Naive B cell (primary cell): ENCODE results near the gene LCE1A. TPM values are rescaled to one million over a fixed set of nuclear protein-coding genes. Genes with fewer than 3 reads are reported as not detected.

Experiments
- ATAC-seq, 2 donors: fragments of 150-1000 bp; cut with Tn5 transposase; 2 replicates each; pipeline ENCODE4 v1.10.0; 2021; ENCODE audit warnings: low read depth in 2 of 2, mild to moderate bottlenecking in 2 of 2, moderate library complexity in 2 of 2
- DNase-seq: peaks from one replicate; pipeline ENCODE4 v3.0.0; 2022
- H3K27ac Mint-ChIP-seq, 6 donors: one replicate each; pipeline ENCODE4 v1.8.0; 2020 to 2022; ENCODE audit warnings: mild to moderate bottlenecking in 6 of 6, mixed read lengths in 6 of 6, moderate library complexity in 5 of 6, inconsistent platforms in 2 of 6
- H3K27me3 Mint-ChIP-seq, 3 donors: one replicate each; pipeline ENCODE4 v1.8.0; 2021 to 2022; ENCODE audit warnings: mixed read lengths in 3 of 3, mild to moderate bottlenecking in 1 of 3
- H3K36me3 Mint-ChIP-seq, 2 donors: one replicate each; pipeline ENCODE4 v1.8.0; 2020 to 2022; ENCODE audit warnings: mixed read lengths in 2 of 2, inconsistent platforms in 1 of 2, mild to moderate bottlenecking in 1 of 2
- H3K4me1 Mint-ChIP-seq, 3 donors: one replicate each; pipeline ENCODE4 v1.8.0; 2020 to 2022; ENCODE audit warnings: mixed read lengths in 3 of 3, inconsistent platforms in 1 of 3, mild to moderate bottlenecking in 1 of 3, moderate library complexity in 1 of 3
- H3K4me3 Mint-ChIP-seq, 8 donors: one replicate each; pipeline ENCODE4 v1.8.0; 2020 to 2022; ENCODE audit warnings: mild to moderate bottlenecking in 8 of 8, mixed read lengths in 8 of 8, moderate library complexity in 8 of 8, inconsistent platforms in 2 of 8
- H3K9me3 Mint-ChIP-seq, 7 donors: one replicate each; pipeline ENCODE4 v1.8.0; 2020 to 2022; ENCODE audit warnings: mixed read lengths in 7 of 7, mild to moderate bottlenecking in 5 of 7, inconsistent platforms in 2 of 7, moderate library complexity in 1 of 7
- polyA plus RNA-seq, 6 donors: library from polyadenylated mRNA; unstranded; fragments of 300-500 nt; fragmentation: Illumina TruSeq; gene quantifications; one replicate each; pipeline ENCODE4 v1.2.3, GENCODE V29; 2021; ENCODE audit warnings: low read depth in 6 of 6

Gene LCE1A
- polyA plus RNA-seq, 6 donors from 2014 or later = not detected

DNA sequence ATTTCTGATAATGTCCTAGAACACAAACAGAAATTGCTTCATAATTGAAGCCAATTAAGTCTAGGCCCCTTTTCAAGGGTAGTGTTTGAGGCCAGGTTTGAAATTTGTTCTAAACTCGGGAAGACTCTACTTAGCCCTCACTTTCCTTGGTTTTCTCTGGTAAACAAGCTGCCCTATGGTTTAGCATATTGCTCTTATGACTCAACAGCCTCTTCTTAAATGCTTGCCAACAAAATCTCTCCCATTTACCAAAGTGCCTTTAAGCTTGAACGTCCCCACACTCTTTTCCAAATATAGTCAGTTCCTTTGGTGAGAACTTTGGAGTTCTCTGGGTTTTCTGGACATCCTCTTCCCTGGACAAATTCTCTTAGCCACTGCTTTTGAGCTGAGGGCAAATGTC, 9.6 kb downstream of the LCE1A start:
- Mint-ChIP-seq H3K4me3 (no peak overlapping the region), H3K27me3 (peaks cover 10 to 24% (median 15%) of the 10 kb centered on the region in 3 donors), H3K9me3 (peaks cover 0 to 9% (median 7%) of the 10 kb centered on the region in 7 donors), H3K36me3 (no peaks in the 10 kb centered on the region), H3K4me1 (no peaks in the 10 kb centered on the region), H3K27ac (no peak overlapping the region)
- ATAC-seq (no peak), DNase-seq (no peak)

DNA sequence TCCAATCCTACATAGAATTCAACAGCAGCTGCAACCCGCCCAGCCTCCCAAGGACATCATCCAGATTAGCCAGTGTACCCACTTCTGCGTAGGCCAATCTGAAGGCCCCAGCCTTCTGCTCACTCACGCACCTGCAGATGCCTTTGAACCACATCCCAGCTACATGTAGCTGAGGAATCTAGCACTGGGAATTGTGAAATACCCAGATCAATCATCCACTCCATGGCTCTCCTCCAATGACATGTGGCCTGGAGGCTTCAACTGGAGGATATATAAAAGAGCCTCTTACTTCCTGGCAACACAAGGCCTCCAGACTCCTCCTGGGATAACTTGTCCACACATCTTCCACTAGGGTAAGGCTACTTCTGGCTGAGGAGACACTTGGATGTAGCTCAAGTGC, 15.3 kb downstream of the LCE1A start, which contains the start of gene LCE6A:
TSS of gene LCE6A (plus strand) at position 301 of the 400 bp plus-strand sequence. CDS start 665 bp downstream, outside the sequence.
- Mint-ChIP-seq H3K27me3 (peaks cover 20 to 33% (median 32%) of the 10 kb centered on the region in 3 donors), H3K27ac (peak within 1 kb of the TSS in 1 of 6 donors; percentile 12), H3K4me1 (no peaks in the 10 kb centered on the region), H3K36me3 (peaks cover 0 to 4% of the 10 kb centered on the region in 2 donors), H3K4me3 (no peak within 1 kb of the TSS), H3K9me3 (no peaks in the 10 kb centered on the region)
- ATAC-seq (no peak), DNase-seq (no peak)

DNA sequence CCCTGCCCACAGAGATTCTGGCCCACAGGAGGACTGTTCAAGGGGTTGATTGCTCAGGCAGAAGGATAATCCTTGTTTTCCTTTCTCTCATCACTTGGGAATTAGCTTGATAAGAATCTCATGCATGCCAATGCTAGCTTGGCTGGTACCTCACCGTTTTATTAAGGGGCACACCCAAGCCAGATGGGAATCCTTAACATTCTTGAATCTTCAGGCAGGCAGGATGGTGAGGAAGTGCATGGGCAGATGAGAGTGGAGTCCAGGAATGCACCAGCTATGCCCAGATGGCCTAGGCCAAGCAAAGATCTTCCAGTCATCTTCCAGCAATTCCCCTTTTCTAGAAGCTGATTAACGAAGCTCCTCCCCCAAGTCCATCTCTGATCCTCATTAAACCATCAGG, 28.4 kb downstream of the LCE1A start:
- no peaks in the 10 kb centered on the region for H3K9me3 Mint-ChIP-seq
- no peak overlapping the region for H3K27ac Mint-ChIP-seq
- ATAC-seq (no peak), DNase-seq (no peak)
- no peaks in the 10 kb centered on the region for H3K4me1 Mint-ChIP-seq
- peaks cover 5 to 23% (median 22%) of the 10 kb centered on the region in 3 donors for H3K27me3 Mint-ChIP-seq
- H3K4me3 Mint-ChIP-seq = no peak overlapping the region
- no peaks in the 10 kb centered on the region for H3K36me3 Mint-ChIP-seq

DNA sequence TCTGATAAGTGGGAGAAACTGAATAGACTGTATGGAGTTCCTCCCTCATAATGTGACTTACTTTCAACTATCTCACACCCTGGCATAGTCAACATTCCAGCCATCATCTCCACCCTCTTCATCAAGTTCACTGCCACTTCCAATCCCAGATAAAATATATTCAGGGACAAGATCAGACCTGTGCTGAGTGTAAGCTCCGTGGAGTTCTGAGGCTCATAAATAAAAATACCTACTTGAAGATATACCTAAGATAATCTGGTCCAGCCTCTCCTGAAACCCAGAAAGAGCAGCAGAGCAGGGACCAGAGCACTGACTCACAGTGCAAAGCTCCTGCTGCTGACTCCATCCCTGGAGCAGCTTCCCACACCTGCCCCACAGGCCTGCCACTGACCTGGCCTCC, 30.8 kb downstream of the LCE1A start:
- ATAC-seq = no peak
- Mint-ChIP-seq H3K4me3 (no peak overlapping the region), H3K9me3 (no peaks in the 10 kb centered on the region)

DNA sequence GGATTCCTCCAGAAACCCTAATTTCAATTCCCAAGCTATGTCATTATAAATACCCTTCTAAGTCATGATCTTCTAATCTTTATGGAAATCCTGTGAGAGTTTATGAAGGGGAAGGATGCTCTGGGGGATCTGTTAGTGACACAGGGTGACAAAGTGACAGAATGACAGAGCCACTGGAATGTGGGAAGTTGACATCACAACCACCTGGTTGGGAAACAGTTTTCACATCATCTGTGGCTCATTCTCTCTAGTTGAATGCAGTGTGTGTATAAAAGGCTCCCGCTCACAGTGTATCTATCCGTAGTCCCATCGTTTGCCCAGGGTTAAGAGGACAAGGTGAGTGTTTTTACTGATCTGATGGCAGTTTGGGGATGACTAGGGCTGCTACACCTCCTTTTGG, 32.4 kb downstream of the LCE1A start, which contains the start of gene LCE7A:
TSS of gene LCE7A (plus strand) at position 301 of the 400 bp plus-strand sequence. CDS start 702 bp downstream, outside the sequence.
- DNase-seq = no peak
- Mint-ChIP-seq H3K4me1 (no peaks in the 10 kb centered on the region), H3K27ac (peak within 1 kb of the TSS in 1 of 6 donors; percentile 17), H3K36me3 (no peaks in the 10 kb centered on the region), H3K27me3 (peaks cover 12 to 21% (median 16%) of the 10 kb centered on the region in 3 donors), H3K4me3 (no peak within 1 kb of the TSS), H3K9me3 (no peaks in the 10 kb centered on the region)
- ATAC-seq = no peak

More for the DNA sequence above, 30.8 kb downstream of the LCE1A start:
- DNase-seq = no peak
- no peaks in the 10 kb centered on the region for H3K36me3 Mint-ChIP-seq
- no peak overlapping the region for H3K27ac Mint-ChIP-seq
- H3K27me3 Mint-ChIP-seq = peaks cover 16 to 23% (median 21%) of the 10 kb centered on the region in 3 donors
- no peaks in the 10 kb centered on the region for H3K4me1 Mint-ChIP-seq

DNA sequence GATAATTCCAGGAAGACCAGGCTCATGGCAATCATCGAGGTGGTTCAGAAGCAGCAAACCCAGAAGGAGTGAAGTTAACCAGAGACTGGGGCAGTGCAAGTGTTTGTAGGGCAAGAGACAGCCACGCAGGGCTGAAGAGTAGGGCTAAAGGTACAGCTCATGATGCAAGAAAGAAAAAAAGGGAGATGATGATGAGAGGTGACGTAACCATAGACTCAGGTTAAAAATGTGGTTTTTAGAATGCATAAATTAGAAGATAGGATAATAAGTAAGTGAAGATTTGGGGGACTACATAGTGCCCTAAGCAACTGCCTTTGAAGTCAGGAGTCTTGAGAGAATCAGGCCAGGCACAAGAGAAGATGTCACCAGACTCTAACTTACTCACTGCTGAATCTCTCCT, 32.9 kb downstream of the LCE1A start:
- ATAC-seq (no peak), DNase-seq (no peak)
- Mint-ChIP-seq H3K27me3 (peaks cover 12 to 21% (median 16%) of the 10 kb centered on the region in 3 donors), H3K27ac (no peak overlapping the region), H3K4me3 (no peak overlapping the region), H3K4me1 (no peaks in the 10 kb centered on the region), H3K9me3 (no peaks in the 10 kb centered on the region), H3K36me3 (no peaks in the 10 kb centered on the region)

DNA sequence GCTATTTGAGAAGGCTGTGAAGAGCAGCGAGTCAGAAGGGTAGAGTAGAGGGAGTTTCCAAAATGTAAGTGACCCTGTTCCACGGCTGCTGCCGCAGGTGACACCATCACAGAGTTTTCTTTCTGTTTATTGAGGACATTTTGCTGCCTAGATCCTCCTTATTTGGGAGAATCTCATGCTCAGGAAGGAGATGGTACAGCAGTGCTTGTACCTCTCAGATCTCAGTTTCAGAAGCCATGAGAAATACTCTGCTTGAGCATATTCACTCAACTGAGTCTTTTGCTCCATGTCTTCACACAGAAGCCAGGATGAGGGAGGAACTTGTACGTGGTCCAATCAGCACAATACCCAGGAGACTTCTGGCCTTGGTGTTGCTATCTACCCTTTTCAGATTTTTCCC, 34.1 kb downstream of the LCE1A start:
- Mint-ChIP-seq H3K9me3 (no peaks in the 10 kb centered on the region), H3K4me1 (no peaks in the 10 kb centered on the region), H3K4me3 (no peak overlapping the region), H3K27me3 (peaks cover 12 to 21% (median 16%) of the 10 kb centered on the region in 3 donors), H3K36me3 (no peaks in the 10 kb centered on the region), H3K27ac (no peak overlapping the region)
- DNase-seq (no peak), ATAC-seq (no peak)

DNA sequence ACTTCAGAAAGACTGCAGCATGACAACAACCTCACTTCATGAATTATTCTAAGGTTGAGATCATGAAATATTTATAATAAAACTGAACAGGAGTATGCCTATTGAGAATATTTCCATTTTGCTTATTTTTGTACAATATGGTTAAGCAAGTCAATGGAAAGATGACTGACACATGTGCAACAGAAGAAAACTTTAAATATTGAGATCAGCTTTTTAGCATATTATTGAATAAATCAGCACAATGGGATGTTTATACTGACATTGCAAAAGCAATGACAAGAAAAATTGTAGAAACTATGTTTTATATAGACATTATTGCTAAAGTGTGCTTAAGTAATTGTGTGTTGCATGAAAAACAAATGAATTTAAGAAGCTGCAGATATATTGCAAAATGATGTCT, 37.2 kb downstream of the LCE1A start:
- Mint-ChIP-seq H3K4me3 (no peak overlapping the region), H3K4me1 (no peaks in the 10 kb centered on the region), H3K36me3 (no peaks in the 10 kb centered on the region), H3K9me3 (no peaks in the 10 kb centered on the region), H3K27me3 (peaks cover 0 to 16% (median 11%) of the 10 kb centered on the region in 3 donors), H3K27ac (no peak overlapping the region)
- ATAC-seq (no peak), DNase-seq (no peak)

DNA sequence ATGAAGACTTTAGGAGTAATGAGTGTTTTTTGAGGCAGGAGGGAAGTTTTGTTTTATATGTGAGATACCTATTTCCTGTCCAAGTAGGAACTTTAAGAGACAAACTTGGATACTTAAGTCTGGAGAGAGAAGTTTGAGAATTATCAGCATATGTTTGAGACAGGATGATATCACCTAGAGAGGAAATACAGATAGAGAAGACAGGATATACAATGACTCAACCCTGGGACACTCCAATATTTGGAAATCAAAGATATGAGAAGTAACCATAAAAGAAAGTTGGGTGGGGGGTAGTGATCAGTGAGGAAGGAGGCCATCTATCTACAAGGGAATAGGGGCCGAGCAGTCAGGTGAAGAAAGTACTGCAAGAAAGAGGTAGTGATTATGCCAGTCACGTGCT, 39.0 kb downstream of the LCE1A start:
- Mint-ChIP-seq H3K4me1 (no peaks in the 10 kb centered on the region), H3K4me3 (no peak overlapping the region), H3K9me3 (no peaks in the 10 kb centered on the region), H3K27me3 (peaks cover 0 to 14% (median 2%) of the 10 kb centered on the region in 3 donors), H3K27ac (no peak overlapping the region), H3K36me3 (no peaks in the 10 kb centered on the region)
- ATAC-seq (no peak), DNase-seq (no peak)

DNA sequence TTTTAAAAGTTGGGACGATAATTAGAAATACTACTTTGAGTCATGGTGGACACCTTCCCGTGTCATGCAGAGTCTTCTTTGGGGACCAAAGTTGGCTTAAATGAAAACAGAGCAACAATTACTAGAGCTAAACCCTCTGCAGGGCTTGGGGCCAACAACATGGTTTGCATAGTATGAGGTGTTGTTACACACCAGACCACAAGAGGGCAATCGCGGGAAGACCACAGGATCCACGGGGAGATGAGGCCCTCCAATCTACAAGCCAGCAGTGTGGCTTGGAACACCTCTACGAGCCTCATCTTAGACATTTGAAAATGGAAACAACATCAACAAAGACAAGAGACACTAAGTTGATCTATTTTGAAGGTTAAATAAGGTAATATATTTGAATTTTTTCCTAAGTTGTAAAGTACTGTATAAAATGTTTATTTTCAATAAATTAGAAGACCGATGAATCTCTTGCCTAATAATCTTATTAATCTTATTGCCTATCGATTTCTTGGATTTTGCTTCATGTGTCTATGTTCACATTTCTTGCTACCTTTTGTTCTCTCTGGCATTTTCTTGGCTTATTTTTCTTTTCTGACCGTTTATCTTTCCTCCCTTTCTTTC, 42.6 kb downstream of the LCE1A start:
- Mint-ChIP-seq H3K9me3 (no peaks in the 10 kb centered on the region), H3K36me3 (no peaks in the 10 kb centered on the region), H3K27ac (no peak overlapping the region), H3K4me3 (no peak overlapping the region), H3K4me1 (no peaks in the 10 kb centered on the region), H3K27me3 (peaks cover 2 to 26% (median 14%) of the 10 kb centered on the region in 3 donors)
- DNase-seq (peak; percentile 20), ATAC-seq (no peak)

DNA sequence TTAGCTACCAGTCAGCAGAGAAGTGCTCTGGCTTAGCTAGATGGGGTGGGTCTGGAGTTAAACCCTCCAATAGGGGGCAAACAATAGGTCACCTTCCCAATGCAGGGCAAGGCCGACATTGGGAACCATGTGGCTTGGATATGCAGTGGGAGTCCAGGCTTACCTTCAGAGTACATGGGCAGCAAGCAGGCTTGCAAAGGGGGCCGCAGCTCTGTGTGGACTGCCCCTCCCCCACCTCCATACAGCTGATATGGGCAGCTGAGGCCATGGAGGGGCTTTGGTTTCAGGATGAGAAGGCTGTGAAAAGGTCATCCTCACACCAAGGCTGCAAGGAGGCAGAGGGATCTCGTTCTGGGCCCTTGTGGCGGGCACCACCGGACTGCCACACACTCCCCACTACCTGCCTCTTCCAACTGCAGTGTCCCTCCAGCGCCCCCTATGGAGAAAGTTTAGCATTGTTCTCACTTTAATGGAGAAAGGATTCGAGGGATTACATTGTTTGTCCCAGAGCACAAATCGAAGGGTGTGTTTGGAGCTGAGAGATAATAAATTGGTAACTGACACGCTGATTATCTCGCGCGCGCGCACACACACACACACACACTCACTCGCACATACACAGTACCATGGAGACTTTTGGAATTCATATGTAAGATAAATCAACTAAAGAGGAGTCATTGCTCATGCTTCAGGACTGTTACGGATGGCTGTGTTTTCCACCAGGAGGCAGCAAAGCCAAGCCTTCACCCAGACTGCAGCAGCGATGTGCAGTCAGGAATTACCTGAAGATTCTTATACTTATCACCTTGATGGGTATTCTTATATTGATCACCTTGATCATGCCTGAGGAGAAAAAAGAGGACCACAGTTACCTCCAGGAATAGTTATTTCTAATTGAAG, 43.8 kb downstream of the LCE1A start:
- ATAC-seq (no peak), DNase-seq (no peak)
- Mint-ChIP-seq H3K27ac (no peak overlapping the region), H3K9me3 (no peaks in the 10 kb centered on the region), H3K27me3 (peaks cover 12 to 31% (median 23%) of the 10 kb centered on the region in 3 donors), H3K4me3 (no peak overlapping the region), H3K4me1 (no peaks in the 10 kb centered on the region), H3K36me3 (no peaks in the 10 kb centered on the region)

DNA sequence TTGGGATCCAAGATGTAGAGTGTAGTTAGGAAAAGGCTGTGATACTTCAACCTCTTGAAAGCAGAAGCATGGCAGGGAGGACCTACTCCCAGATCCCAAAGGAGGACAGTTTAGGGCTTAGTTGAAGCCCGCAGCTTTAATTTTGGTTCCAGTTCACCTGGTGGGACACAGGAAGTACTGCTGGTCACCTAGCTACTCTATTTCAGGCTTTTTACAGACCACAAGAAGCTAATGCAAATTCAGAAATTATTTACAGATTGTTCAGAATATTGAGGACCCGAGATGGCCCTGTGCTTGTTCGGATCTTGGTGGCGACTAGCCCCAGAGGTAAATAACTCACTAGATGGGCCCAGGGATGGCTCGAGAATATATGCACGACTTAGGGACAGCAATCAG, 44.5 kb downstream of the LCE1A start:
- H3K36me3 Mint-ChIP-seq = no peaks in the 10 kb centered on the region
- no peaks in the 10 kb centered on the region for H3K9me3 Mint-ChIP-seq
- no peak for DNase-seq
- peak overlapping the region in 1 of 8 donors; percentile 67 for H3K4me3 Mint-ChIP-seq
- no peaks in the 10 kb centered on the region for H3K4me1 Mint-ChIP-seq
- no peak overlapping the region for H3K27ac Mint-ChIP-seq
- H3K27me3 Mint-ChIP-seq = peaks cover 17 to 35% (median 26%) of the 10 kb centered on the region in 3 donors
- no peak for ATAC-seq

DNA sequence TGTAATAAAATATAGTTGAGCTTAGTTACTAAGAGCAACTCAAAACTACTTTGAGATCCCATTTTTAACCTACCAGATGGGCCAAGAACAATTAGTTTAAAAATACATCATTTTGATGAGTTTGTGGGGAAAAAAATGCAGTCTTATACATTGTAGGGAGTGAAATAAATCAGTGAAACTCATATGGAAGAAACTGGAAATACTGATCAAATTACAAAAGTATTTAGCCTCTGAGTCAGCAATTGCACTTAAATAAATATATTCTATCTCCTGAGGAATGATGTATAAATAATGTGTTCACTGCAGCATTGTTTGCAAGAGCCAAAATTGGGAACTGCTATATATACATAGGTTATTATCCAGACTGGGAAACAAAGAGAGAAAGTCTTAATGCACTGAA, 46.2 kb downstream of the LCE1A start:
- ATAC-seq = no peak
- H3K36me3 Mint-ChIP-seq = no peaks in the 10 kb centered on the region
- no peak overlapping the region for H3K27ac Mint-ChIP-seq
- DNase-seq = no peak
- no peaks in the 10 kb centered on the region for H3K4me1 Mint-ChIP-seq
- no peaks in the 10 kb centered on the region for H3K9me3 Mint-ChIP-seq
- no peak overlapping the region for H3K4me3 Mint-ChIP-seq
- H3K27me3 Mint-ChIP-seq = peaks cover 35 to 44% (median 44%) of the 10 kb centered on the region in 3 donors

DNA sequence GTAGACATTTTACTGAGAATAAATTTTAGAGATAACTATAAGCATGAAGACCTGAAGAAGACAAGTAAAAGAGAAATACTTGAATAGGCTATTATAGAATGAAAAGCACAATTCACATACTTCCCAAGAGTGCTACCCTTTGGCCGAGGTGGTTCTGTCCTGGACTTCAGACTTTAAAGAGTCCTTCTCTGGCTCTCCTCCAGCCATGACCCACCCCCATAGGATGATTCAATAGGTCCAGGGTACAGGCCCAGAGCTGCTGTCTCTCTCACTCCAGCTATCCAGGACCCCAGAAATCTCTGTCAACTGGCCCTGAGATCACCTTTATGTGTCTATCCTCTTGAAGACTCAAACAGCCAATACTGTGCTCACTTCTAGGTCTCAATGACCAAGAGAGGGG, 49.6 kb downstream of the LCE1A start:
- no peak for ATAC-seq
- Mint-ChIP-seq H3K4me3 (no peak overlapping the region), H3K27ac (no peak overlapping the region), H3K4me1 (peaks cover 0 to 3% (median 0%) of the 10 kb centered on the region in 3 donors), H3K36me3 (no peaks in the 10 kb centered on the region), H3K9me3 (no peaks in the 10 kb centered on the region), H3K27me3 (peaks cover 33 to 54% (median 41%) of the 10 kb centered on the region in 3 donors)
- DNase-seq = no peak
